ENCODE measurements around the gene CKMT2. TPM values are rescaled to one million over a fixed set of nuclear protein-coding genes. Genes with fewer than 3 reads are reported as not detected.

Gene CKMT2
- total and polyA plus RNA-seq, 7 donors = 0.96 to 11.1 (median 4.6) TPM

GRCh38 chr5:81310402-81311063 is 77.4 kb downstream of the CKMT2 start:
- Histone ChIP-seq H3K27ac (no peak overlapping the region), H3K4me3 (no peak overlapping the region), H3K4me1 (no peaks in the 10 kb centered on the region), H3K9me3 (no peaks in the 10 kb centered on the region), H3K27me3 (no peaks in the 10 kb centered on the region), H3K36me3 (peaks cover 0 to 63% (median 16%) of the 10 kb centered on the region in 4 donors)
- no peak for TF ChIP-seq POLR2AphosphoS5 (IDR thresholded peaks at IDR 0.05)
- intact Hi-C loops (cut with DNase I) = no loop called here
- 86 to 90% methylated on average over 1 of the region's 1 CpG for WGBS, 2 donors
- no peak for DNase-seq

GRCh38 chr5:81313278-81313677 is 80.2 kb downstream of the CKMT2 start:
- TF ChIP-seq CTCF (IDR thresholded peaks at IDR 0.05) (no peak), POLR2A (IDR thresholded peaks at IDR 0.05) (no peak), EP300 (IDR thresholded peaks at IDR 0.05) (no peak), POLR2AphosphoS5 (IDR thresholded peaks at IDR 0.05) (no peak)
- H3K36me3 ChIP-seq = peaks cover 0 to 63% (median 16%) of the 10 kb centered on the region in 4 donors
- no peak overlapping the region for H3K27ac ChIP-seq
- no peaks in the 10 kb centered on the region for H3K9me3 ChIP-seq
- intact Hi-C loops (cut with DNase I) = no loop called here
- H3K4me3 ChIP-seq = no peak overlapping the region
- DNase-seq = no peak
- H3K4me1 ChIP-seq = no peaks in the 10 kb centered on the region
- H3K27me3 ChIP-seq = no peaks in the 10 kb centered on the region

GRCh38 chr5:81313686-81314085 is 80.6 kb downstream of the CKMT2 start:
- H3K9me3 ChIP-seq = no peaks in the 10 kb centered on the region
- TF ChIP-seq POLR2AphosphoS5 (IDR thresholded peaks at IDR 0.05) = no peak
- H3K36me3 ChIP-seq = peaks cover 0 to 63% (median 16%) of the 10 kb centered on the region in 4 donors
- H3K4me1 ChIP-seq = no peaks in the 10 kb centered on the region
- no peaks in the 10 kb centered on the region for H3K27me3 ChIP-seq
- intact Hi-C loops (cut with DNase I) = no loop called here
- H3K27ac ChIP-seq = no peak overlapping the region
- DNase-seq = no peak
- H3K4me3 ChIP-seq = no peak overlapping the region
- 87 to 94% methylated on average over 3 of the region's 3 CpGs for WGBS, 2 donors

GRCh38 chr5:81314581-81314980 is 81.5 kb downstream of the CKMT2 start:
- DNase-seq = no peak
- Histone ChIP-seq H3K27ac (no peak overlapping the region), H3K36me3 (peaks cover 0 to 56% (median 16%) of the 10 kb centered on the region in 4 donors), H3K9me3 (no peaks in the 10 kb centered on the region), H3K4me3 (no peak overlapping the region), H3K4me1 (no peaks in the 10 kb centered on the region), H3K27me3 (no peaks in the 10 kb centered on the region)
- intact Hi-C loops (cut with DNase I) = no loop called here
- WGBS, 2 donors = 95 to 97% methylated on average over 3 of the region's 3 CpGs
- TF ChIP-seq POLR2AphosphoS5 (IDR thresholded peaks at IDR 0.05) (no peak), CTCF (IDR thresholded peaks at IDR 0.05) (no peak), EP300 (IDR thresholded peaks at IDR 0.05) (no peak), POLR2A (IDR thresholded peaks at IDR 0.05) (no peak)

- no peak overlapping the region for H3K27ac ChIP-seq
- no peaks in the 10 kb centered on the region for H3K4me1 ChIP-seq
- WGBS, 2 donors = 82 to 85% methylated on average over 1 of the region's 1 CpG
- TF ChIP-seq EP300 (IDR thresholded peaks at IDR 0.05) (no peak), POLR2AphosphoS5 (IDR thresholded peaks at IDR 0.05) (no peak), CTCF (IDR thresholded peaks at IDR 0.05) (no peak), POLR2A (IDR thresholded peaks at IDR 0.05) (no peak)
- peaks cover 0 to 50% (median 16%) of the 10 kb centered on the region in 4 donors for H3K36me3 ChIP-seq
- no peak overlapping the region for H3K4me3 ChIP-seq
- no peaks in the 10 kb centered on the region for H3K9me3 ChIP-seq
- intact Hi-C loops (cut with DNase I) = no loop called here
- H3K27me3 ChIP-seq = no peaks in the 10 kb centered on the region
- no peak for DNase-seq
Measured at GRCh38 chr5:81315336-81315735, 82.2 kb downstream of the CKMT2 start.

GRCh38 chr5:81315830-81316229 is 82.7 kb downstream of the CKMT2 start:
- H3K4me1 ChIP-seq = no peaks in the 10 kb centered on the region
- no peaks in the 10 kb centered on the region for H3K9me3 ChIP-seq
- H3K27me3 ChIP-seq = no peaks in the 10 kb centered on the region
- H3K27ac ChIP-seq = no peak overlapping the region
- intact Hi-C loops (cut with DNase I) = no loop called here
- TF ChIP-seq POLR2A (IDR thresholded peaks at IDR 0.05) (no peak), EP300 (IDR thresholded peaks at IDR 0.05) (no peak), CTCF (IDR thresholded peaks at IDR 0.05) (no peak), POLR2AphosphoS5 (IDR thresholded peaks at IDR 0.05) (no peak)
- no peak for DNase-seq
- WGBS, 2 donors = 81 to 94% methylated on average over 4 of the region's 4 CpGs
- no peak overlapping the region for H3K4me3 ChIP-seq
- H3K36me3 ChIP-seq = peaks cover 0 to 45% (median 14%) of the 10 kb centered on the region in 4 donors
